LNCaP clone FGC (cell line): Measurements from ENCODE around the gene PRAMEF20.

Source experiments
- DNase-seq: peaks from one replicate; pipeline ENCODE4 v3.0.0-alpha.2; 2011; ENCODE audit warnings: low read depth
- H3K4me3 ChIP-seq: 2 replicates; pipeline ENCODE4 v1.5.1; 2011; ENCODE audit warnings: mild to moderate bottlenecking, low read depth, low read length, control low read depth
- CTCF ChIP-seq: IDR thresholded peaks from 2 replicates; pipeline ENCODE4 v1.5.1; 2012; ENCODE audit warnings: mild to moderate bottlenecking; ENCODE audit not compliant: control insufficient read depth, insufficient read depth; ENCODE audit errors: extremely low read depth

The PRAMEF20 gene

GRCh38 chr1:13456904-13457532 is 46.8 kb downstream of the PRAMEF20 start:
- TF ChIP-seq CTCF: no peak
- DNase-seq: no peak
- H3K4me3 ChIP-seq: no peak overlapping the region

- no peak for TF ChIP-seq CTCF
- DNase-seq: no peak
- H3K4me3 ChIP-seq: no peak overlapping the region
Measured at GRCh38 chr1:13461977-13462376, 51.7 kb downstream of the PRAMEF20 start.

GRCh38 chr1:13462682-13463081 is 52.4 kb downstream of the PRAMEF20 start:
- H3K4me3 ChIP-seq: no peak overlapping the region
- TF ChIP-seq CTCF: no peak
- DNase-seq: no peak

GRCh38 chr1:13465515-13465914 is 55.3 kb downstream of the PRAMEF20 start:
- DNase-seq: no peak
- no peak overlapping the region for H3K4me3 ChIP-seq
- no peak for TF ChIP-seq CTCF

- no peak overlapping the region for H3K4me3 ChIP-seq
- DNase-seq: peak; percentile 32
- TF ChIP-seq CTCF: peak; percentile 74
Measured at GRCh38 chr1:13469343-13469742, 59.1 kb downstream of the PRAMEF20 start.
